ENCODE measurements around the gene SERINC5.

GRCh38 chr5:80237243-80237642, 18.6 kb downstream of the SERINC5 start:
- TF ChIP-seq EZH2 (IDR thresholded peaks at IDR 0.05; ENCODE audit: insufficient read depth, poor library complexity, severe bottlenecking) (no peak), EZH2phosphoT487 (IDR thresholded peaks at IDR 0.05; ENCODE audit: insufficient read depth, low read depth) (no peak)
